KMS-11 (cell line): ENCODE data around the gene ERVFRD-1.
"Not testable (repeated sequence)": the region's sequence is repeated elsewhere in the genome, so short reads cannot be mapped to it uniquely, and the experiment has no call there.

Experiments used
- H2AFZ ChIP-seq: fragments of 200-600 bp; sonication (generic); 2 replicates; pipeline ENCODE4 v1.6.1; 2016; ENCODE audit warnings: antibody characterized with exemption, mixed run types, low read depth
- H3K27ac ChIP-seq: fragments of 200-600 bp; sonication (generic); 2 replicates; pipeline ENCODE4 v1.6.1; 2016; ENCODE audit warnings: mild to moderate bottlenecking, mixed run types
- H3K27me3 ChIP-seq: fragments of 200-600 bp; sonication (generic); 2 replicates; pipeline ENCODE4 v1.6.1; 2017; ENCODE audit warnings: mild to moderate bottlenecking, low read depth, mixed run types, moderate library complexity; ENCODE audit not compliant: insufficient read depth
- H3K36me3 ChIP-seq: fragments of 200-600 bp; sonication (generic); 2 replicates; pipeline ENCODE4 v1.6.1; 2017; ENCODE audit warnings: mild to moderate bottlenecking, mixed run types; ENCODE audit not compliant: insufficient read depth
- H3K4me1 ChIP-seq: fragments of 200-600 bp; sonication (generic); 2 replicates; pipeline ENCODE4 v1.6.1; 2016; ENCODE audit warnings: mild to moderate bottlenecking, low read depth, mixed run types; ENCODE audit not compliant: poor library complexity, severe bottlenecking
- H3K4me2 ChIP-seq: fragments of 200-600 bp; sonication (generic); 2 replicates; pipeline ENCODE4 v1.7.0; 2016; ENCODE audit warnings: mild to moderate bottlenecking, mixed run types
- H3K4me3 ChIP-seq: fragments of 200-600 bp; sonication (generic); IDR thresholded peaks from 2 replicates; pipeline ENCODE4 v1.6.1; 2017; ENCODE audit warnings: low read depth, low read length, mixed read lengths; ENCODE audit not compliant: insufficient read depth
- H3K79me2 ChIP-seq: fragments of 200-600 bp; sonication (generic); 2 replicates; pipeline ENCODE4 v1.6.1; 2016; ENCODE audit warnings: low read depth, mixed run types; ENCODE audit not compliant: insufficient read depth
- H3K9ac ChIP-seq: fragments of 200-600 bp; sonication (generic); 2 replicates; pipeline ENCODE4 v1.6.1; 2016; ENCODE audit warnings: mild to moderate bottlenecking, mixed run types
- H4K20me1 ChIP-seq: fragments of 200-600 bp; sonication (generic); 2 replicates; pipeline ENCODE4 v1.6.1; 2016; ENCODE audit warnings: mild to moderate bottlenecking, mixed run types; ENCODE audit not compliant: insufficient read depth
- TF ChIP-seq, protein P1 (sequence below): fragments of 200-600 bp; sonication (generic); conservative IDR thresholded peaks from 2 replicates; pipeline ENCODE4 v1.6.1; 2017; ENCODE audit warnings: low read depth, mild to moderate bottlenecking, antibody characterized with exemption, low read length, moderate library complexity, mixed read lengths

The ERVFRD-1 gene

GRCh38 chr6:11120271-11121005 lies 8.9 kb upstream of the ERVFRD-1 start:
- Histone ChIP-seq H4K20me1 (peaks cover 4% of the 10 kb centered on the region; the same call in 1 of the 2 replicates), H2AFZ (no peak overlapping the region), H3K27ac (no peak overlapping the region), H3K79me2 (peaks cover 52% of the 10 kb centered on the region), H3K4me1 (no peaks in the 10 kb centered on the region), H3K4me2 (no peak overlapping the region), H3K27me3 (no peaks in the 10 kb centered on the region), H3K4me3 (no peak overlapping the region), H3K9ac (no peak overlapping the region), H3K36me3 (no peaks in the 10 kb centered on the region)
- TF ChIP-seq, protein P1, sequence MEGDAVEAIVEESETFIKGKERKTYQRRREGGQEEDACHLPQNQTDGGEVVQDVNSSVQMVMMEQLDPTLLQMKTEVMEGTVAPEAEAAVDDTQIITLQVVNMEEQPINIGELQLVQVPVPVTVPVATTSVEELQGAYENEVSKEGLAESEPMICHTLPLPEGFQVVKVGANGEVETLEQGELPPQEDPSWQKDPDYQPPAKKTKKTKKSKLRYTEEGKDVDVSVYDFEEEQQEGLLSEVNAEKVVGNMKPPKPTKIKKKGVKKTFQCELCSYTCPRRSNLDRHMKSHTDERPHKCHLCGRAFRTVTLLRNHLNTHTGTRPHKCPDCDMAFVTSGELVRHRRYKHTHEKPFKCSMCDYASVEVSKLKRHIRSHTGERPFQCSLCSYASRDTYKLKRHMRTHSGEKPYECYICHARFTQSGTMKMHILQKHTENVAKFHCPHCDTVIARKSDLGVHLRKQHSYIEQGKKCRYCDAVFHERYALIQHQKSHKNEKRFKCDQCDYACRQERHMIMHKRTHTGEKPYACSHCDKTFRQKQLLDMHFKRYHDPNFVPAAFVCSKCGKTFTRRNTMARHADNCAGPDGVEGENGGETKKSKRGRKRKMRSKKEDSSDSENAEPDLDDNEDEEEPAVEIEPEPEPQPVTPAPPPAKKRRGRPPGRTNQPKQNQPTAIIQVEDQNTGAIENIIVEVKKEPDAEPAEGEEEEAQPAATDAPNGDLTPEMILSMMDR, result no peak

GRCh38 chr6:11115808-11116536 lies 4.4 kb upstream of the ERVFRD-1 start:
- not testable (repeated sequence) for H3K27ac ChIP-seq, H3K36me3 ChIP-seq, H3K4me1 ChIP-seq, H3K9ac ChIP-seq, H3K4me3 ChIP-seq, H4K20me1 ChIP-seq, H2AFZ ChIP-seq, H3K4me2 ChIP-seq, H3K27me3 ChIP-seq
- H3K79me2 ChIP-seq, result peaks cover 70% of the 10 kb centered on the region

GRCh38 chr6:11113038-11113437 lies 1.5 kb upstream of the ERVFRD-1 start:
- Histone ChIP-seq H3K4me1 (peaks cover 7% of the 10 kb centered on the region), H4K20me1 (peaks cover 9% of the 10 kb centered on the region; the same call in 1 of the 2 replicates), H3K4me3 (no peak overlapping the region), H3K27ac (no peak overlapping the region), H2AFZ (no peak overlapping the region), H3K4me2 (no peak overlapping the region), H3K27me3 (no peaks in the 10 kb centered on the region), H3K36me3 (no peaks in the 10 kb centered on the region), H3K9ac (no peak overlapping the region), H3K79me2 (peaks cover 77% of the 10 kb centered on the region)
- TF ChIP-seq, protein P1, result no peak

DNA sequence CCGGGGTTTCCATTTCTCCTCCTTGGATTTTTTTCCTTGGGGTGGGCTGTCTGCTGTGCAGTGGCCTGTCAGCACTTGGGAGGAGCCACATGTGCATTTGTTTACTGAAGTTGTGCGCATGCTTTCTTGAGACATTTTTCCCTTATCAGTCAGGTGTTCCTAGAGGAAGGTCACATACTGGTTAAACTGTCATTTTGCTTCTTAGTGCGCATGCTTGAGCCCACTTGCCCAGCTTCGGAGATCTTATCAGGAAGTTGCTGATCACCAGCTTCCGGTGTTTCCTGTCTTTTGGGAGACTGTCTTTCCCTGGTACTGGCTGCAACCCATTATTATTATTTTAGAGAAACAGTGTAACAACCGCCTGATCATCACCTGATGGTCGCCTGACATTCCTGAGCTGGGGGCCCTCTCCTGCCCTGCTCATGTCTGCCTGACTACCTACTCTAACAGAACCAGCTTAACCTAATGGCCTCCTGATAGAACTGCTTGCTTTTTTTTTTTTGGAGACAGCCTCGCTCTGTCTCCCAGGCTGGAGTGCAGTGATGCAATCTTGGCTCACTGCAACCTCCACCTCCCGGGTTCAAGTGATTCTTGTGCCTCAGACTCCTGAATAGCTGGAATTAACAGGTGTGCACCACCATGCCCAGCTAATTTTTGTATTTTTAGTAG lies 378 bp upstream of the ERVFRD-1 start:
- Histone ChIP-seq H3K36me3 (no peaks in the 10 kb centered on the region), H3K4me2 (no peak overlapping the region), H3K4me1 (peaks cover 7% of the 10 kb centered on the region), H3K9ac (no peak overlapping the region), H3K27ac (no peak overlapping the region), H3K27me3 (no peaks in the 10 kb centered on the region), H4K20me1 (peaks cover 9% of the 10 kb centered on the region; the same call in 1 of the 2 replicates), H3K79me2 (peaks cover 75% of the 10 kb centered on the region), H3K4me3 (no peak overlapping the region), H2AFZ (no peak overlapping the region)
- TF ChIP-seq, protein P1, result no peak
